Measurements from ENCODE around the gene HOXA13.

Gene HOXA13

GRCh38 chr7:27169658-27170425, 30.0 kb downstream of the HOXA13 start:
- peak; percentile 84 for DNase-seq

- peak; percentile 87 for DNase-seq
Observed at GRCh38 chr7:27168265-27168947, 31.5 kb downstream of the HOXA13 start.

GRCh38 chr7:27167916-27168264, 32.0 kb downstream of the HOXA13 start:
- no peak for DNase-seq

- DNase-seq = peak; percentile 79
Observed at GRCh38 chr7:27166531-27167505, 33.1 kb downstream of the HOXA13 start.

GRCh38 chr7:27165996-27166530, 33.8 kb downstream of the HOXA13 start:
- DNase-seq = peak; percentile 71

GRCh38 chr7:27165089-27165995, 34.5 kb downstream of the HOXA13 start, which contains the start of gene HOXA9:
Gene HOXA9 (minus strand): TSS chr7:27165537. CDS start chr7:27165457, 80 bp downstream.
- DNase-seq = peak; percentile 90

- peak; percentile 78 for DNase-seq
Observed at GRCh38 chr7:27164367-27165088, 35.4 kb downstream of the HOXA13 start.

- no peak for DNase-seq
Observed at GRCh38 chr7:27164045-27164366, 35.9 kb downstream of the HOXA13 start.

- no peak for DNase-seq
Observed at GRCh38 chr7:27163288-27164044, 36.4 kb downstream of the HOXA13 start.

GRCh38 chr7:27162561-27163287, 37.2 kb downstream of the HOXA13 start:
- no peak for DNase-seq

GRCh38 chr7:27161721-27162560, 38.0 kb downstream of the HOXA13 start:
- DNase-seq = peak; percentile 76

- DNase-seq = peak; percentile 80
Observed at GRCh38 chr7:27161214-27161720, 38.6 kb downstream of the HOXA13 start.

GRCh38 chr7:27160546-27161213, 39.2 kb downstream of the HOXA13 start:
- DNase-seq = peak; percentile 95

- peak; percentile 71 for DNase-seq
Observed at GRCh38 chr7:27160145-27160545, 39.7 kb downstream of the HOXA13 start.

GRCh38 chr7:27159266-27160144, 40.4 kb downstream of the HOXA13 start:
- DNase-seq = peak; percentile 39

- DNase-seq = peak; percentile 48
Observed at GRCh38 chr7:27158436-27159265, 41.2 kb downstream of the HOXA13 start.

All from right forelimb (tissue), 1 donor.